H9 (cell line): Measurements from ENCODE around the gene DNAH1. TPM values are rescaled to one million over a fixed set of nuclear protein-coding genes. Genes with fewer than 3 reads are reported as not detected.

Source experiments
- DNase-seq: peaks from one replicate; pipeline ENCODE4 v3.0.0-alpha.2; 2017
- H2AFZ ChIP-seq: one replicate; pipeline ENCODE4 v1.6.1; 2013; ENCODE audit warnings: mild to moderate bottlenecking, low read length, control low read depth, moderate library complexity
- H2AK5ac ChIP-seq: 2 replicates; pipeline ENCODE4 v1.6.1; 2013; ENCODE audit warnings: low read length, control low read depth, mixed read lengths; ENCODE audit not compliant: insufficient read length
- H2BK120ac ChIP-seq: one replicate; pipeline ENCODE4 v1.6.1; 2013; ENCODE audit warnings: low read depth, mild to moderate bottlenecking, low read length, control low read depth, inconsistent platforms; ENCODE audit not compliant: poor library complexity, severe bottlenecking
- H2BK12ac ChIP-seq: 2 replicates; pipeline ENCODE4 v1.6.1; 2013; ENCODE audit warnings: low read length, control low read depth, mixed read lengths, low read depth; ENCODE audit not compliant: insufficient read length
- H2BK15ac ChIP-seq: 2 replicates; pipeline ENCODE4 v1.6.1; 2013; ENCODE audit warnings: low read depth, low read length, control low read depth
- H2BK20ac ChIP-seq: one replicate; pipeline ENCODE4 v1.6.1; 2013; ENCODE audit warnings: low read depth, mild to moderate bottlenecking, low read length, control low read depth, inconsistent platforms; ENCODE audit not compliant: poor library complexity, severe bottlenecking
- H2BK5ac ChIP-seq: 2 replicates; pipeline ENCODE4 v1.6.1; 2013; ENCODE audit warnings: low read length, control low read depth, mixed read lengths; ENCODE audit not compliant: insufficient read length
- H3K14ac ChIP-seq: 2 replicates; pipeline ENCODE4 v1.6.1; 2013; ENCODE audit warnings: low read length, control low read depth; ENCODE audit not compliant: insufficient read depth
- H3K18ac ChIP-seq: 2 replicates; pipeline ENCODE4 v1.6.1; 2013; ENCODE audit warnings: low read depth, mild to moderate bottlenecking, mixed read lengths, low read length, control low read depth; ENCODE audit not compliant: insufficient read length
- H3K23ac ChIP-seq: 2 replicates; pipeline ENCODE4 v1.6.1; 2013; ENCODE audit warnings: low read length, control low read depth, mixed read lengths, low read depth; ENCODE audit not compliant: insufficient read length
- H3K23me2 ChIP-seq: 2 replicates; pipeline ENCODE4 v1.6.1; 2013; ENCODE audit warnings: low read depth, mild to moderate bottlenecking, mixed read lengths, low read length, control low read depth; ENCODE audit not compliant: insufficient read length, poor library complexity, severe bottlenecking
- H3K27ac ChIP-seq: 2 replicates; pipeline ENCODE4 v1.5.1; 2013; ENCODE audit warnings: low read length, control low read depth, mixed read lengths, low read depth; ENCODE audit not compliant: insufficient read length
- H3K27me3 ChIP-seq: 2 replicates; pipeline ENCODE4 v1.6.1; 2013; ENCODE audit warnings: low read length, control low read depth, inconsistent platforms; ENCODE audit not compliant: insufficient read depth
- H3K4ac ChIP-seq: 2 replicates; pipeline ENCODE4 v1.6.1; 2013; ENCODE audit warnings: low read depth, mild to moderate bottlenecking, control low read depth, inconsistent platforms, low read length, moderate library complexity
- H3K4me1 ChIP-seq: 2 replicates; pipeline ENCODE4 v1.6.1; 2013; ENCODE audit warnings: low read length, control low read depth, inconsistent platforms; ENCODE audit not compliant: insufficient read depth
- H3K4me2 ChIP-seq: 2 replicates; pipeline ENCODE4 v1.6.1; 2013; ENCODE audit warnings: low read length, control low read depth, mixed read lengths; ENCODE audit not compliant: insufficient read length, insufficient read depth
- H3K56ac ChIP-seq: 2 replicates; pipeline ENCODE4 v1.6.1; 2013; ENCODE audit warnings: low read depth, mild to moderate bottlenecking, mixed read lengths, low read length, control low read depth; ENCODE audit not compliant: insufficient read length
- H3K79me1 ChIP-seq: 2 replicates; pipeline ENCODE4 v1.6.1; 2013; ENCODE audit warnings: low read depth, mild to moderate bottlenecking, moderate library complexity, low read length, control low read depth, inconsistent platforms; ENCODE audit not compliant: insufficient read depth, poor library complexity, severe bottlenecking
- H3K79me2 ChIP-seq: 2 replicates; pipeline ENCODE4 v1.6.1; 2013; ENCODE audit warnings: low read length, control low read depth, inconsistent platforms; ENCODE audit not compliant: insufficient read depth
- H3K9ac ChIP-seq: 2 replicates; pipeline ENCODE4 v1.6.1; 2013; ENCODE audit warnings: low read length, control low read depth, mixed read lengths; ENCODE audit not compliant: insufficient read length; ENCODE audit errors: extremely low read depth
- H3K9me3 ChIP-seq: one replicate; pipeline ENCODE4 v1.6.1; 2013; ENCODE audit warnings: low read depth, low read length, inconsistent platforms; ENCODE audit not compliant: control insufficient read depth
- H3T11ph ChIP-seq: one replicate; pipeline ENCODE4 v1.6.1; 2013; ENCODE audit warnings: mild to moderate bottlenecking, low read length, control low read depth, inconsistent platforms
- H4K20me1 ChIP-seq: one replicate; pipeline ENCODE4 v1.6.1; 2013; ENCODE audit not compliant: control insufficient read depth, insufficient read length, insufficient read depth
- H4K5ac ChIP-seq: 2 replicates; pipeline ENCODE4 v1.6.1; 2013; ENCODE audit warnings: low read depth, mild to moderate bottlenecking, mixed read lengths, low read length, control low read depth; ENCODE audit not compliant: insufficient read length
- H4K8ac ChIP-seq: replicated peaks from 2 replicates; pipeline ENCODE4 v1.6.1; 2013; ENCODE audit warnings: low read length, control low read depth, mixed read lengths, low read depth; ENCODE audit not compliant: insufficient read length
- H4K91ac ChIP-seq: 2 replicates; pipeline ENCODE4 v1.6.1; 2013; ENCODE audit warnings: low read depth, mild to moderate bottlenecking, moderate library complexity, mixed read lengths, low read length, control low read depth; ENCODE audit not compliant: insufficient read length
- H3K27ac Mint-ChIP-seq, 3 experiments: 2 replicates in 2 of 3; 3 replicates in 1 of 3; pipeline ENCODE4 v1.8.0; 2020 to 2021; ENCODE audit warnings: mixed read lengths in 3 of 3, mild to moderate bottlenecking in 1 of 3, moderate library complexity in 1 of 3
- H3K27me3 Mint-ChIP-seq: 2 replicates; pipeline ENCODE4 v1.8.0; 2021; ENCODE audit warnings: low read depth, mild to moderate bottlenecking, moderate library complexity, mixed read lengths
- H3K36me3 Mint-ChIP-seq, 3 experiments: 2 replicates in 2 of 3; 3 replicates in 1 of 3; pipeline ENCODE4 v1.8.0; 2020 to 2021; ENCODE audit warnings: low read depth in 3 of 3, mixed read lengths in 3 of 3; ENCODE audit not compliant: insufficient read depth in 1 of 3
- H3K4me1 Mint-ChIP-seq, 2 experiments: 2 replicates each; pipeline ENCODE4 v1.8.0; 2020; ENCODE audit warnings: mixed read lengths in 2 of 2
- H3K4me3 Mint-ChIP-seq, 2 experiments: 2 replicates in 1 of 2; 3 replicates in 1 of 2; pipeline ENCODE4 v1.8.0; 2020 to 2021; ENCODE audit warnings: mild to moderate bottlenecking in 2 of 2, mixed read lengths in 2 of 2, moderate library complexity in 1 of 2
- H3K9me3 Mint-ChIP-seq, 2 experiments: 2 replicates in 1 of 2; 3 replicates in 1 of 2; pipeline ENCODE4 v1.8.0; 2020; ENCODE audit warnings: mild to moderate bottlenecking in 2 of 2, mixed read lengths in 2 of 2, moderate library complexity in 1 of 2
- CTCF ChIP-seq: fragments of 200-600 bp; sonication (generic); conservative IDR thresholded peaks from 3 replicates; pipeline ENCODE4 v1.8.0; 2021; ENCODE audit warnings: antibody characterized with exemption, mild to moderate bottlenecking
- WGBS: extraction: QIAGEN DNeasy Blood & Tissue Kit; methylation state at CpG from one replicate; pipeline ENCODE4 v1.1.7; 2013; ENCODE audit warnings: missing lambda C conversion rate, low lambda C conversion rate, mixed read lengths; ENCODE audit not compliant: insufficient read length; ENCODE audit errors: extremely low coverage; 5-methylcytosine and 5-hydroxymethylcytosine counted together
- total RNA-seq: library from RNA; stranded (reverse); gene quantifications from 2 replicates; pipeline ENCODE4 v1.2.1, GENCODE V29; 2021

DNAH1 gene
- total RNA-seq, 1 experiment from 2014 or later: 2.0 TPM

- H3K27ac ChIP-seq: no peak overlapping the region
- no CpG with 5 or more reads among the region's 1 CpG for WGBS
- no peak for DNase-seq
- no peak overlapping the region for H3T11ph ChIP-seq
- H3K23ac ChIP-seq: no peak overlapping the region
- H3K18ac ChIP-seq: no peak overlapping the region
- H3K79me1 ChIP-seq: no peaks in the 10 kb centered on the region
- no peak overlapping the region for H3K4me2 ChIP-seq
- H3K9me3 ChIP-seq: no peaks in the 10 kb centered on the region
- no peak overlapping the region; a peak in 1 of 5 replicates for H3K4me3 Mint-ChIP-seq
- no peaks in the 10 kb centered on the region for H4K20me1 ChIP-seq
- no peaks in the 10 kb centered on the region for H3K23me2 ChIP-seq
- H2BK20ac ChIP-seq: no peak overlapping the region
- no peak overlapping the region for H4K8ac ChIP-seq
- H2AFZ ChIP-seq: no peak overlapping the region
- H3K14ac ChIP-seq: no peak overlapping the region
- H3K9me3 Mint-ChIP-seq: no peaks in the 10 kb centered on the region
- no peak overlapping the region for H2BK120ac ChIP-seq
- no peak overlapping the region for H3K4ac ChIP-seq
- H3K27me3 ChIP-seq: no peaks in the 10 kb centered on the region; the same call in 1 of the 2 replicates
- peaks cover 0 to 5% of the 10 kb centered on the region in 2 experiments; a peak in 1 of 4 replicates for H3K4me1 Mint-ChIP-seq
- H3K4me1 ChIP-seq: no peaks in the 10 kb centered on the region
- H4K5ac ChIP-seq: no peak overlapping the region
- no peak overlapping the region for H2AK5ac ChIP-seq
- no peaks in the 10 kb centered on the region; a peak in 1 of 7 replicates for H3K36me3 Mint-ChIP-seq
- H2BK12ac ChIP-seq: no peak overlapping the region
- H3K79me2 ChIP-seq: no peaks in the 10 kb centered on the region
- peaks cover 34% of the 10 kb centered on the region for H3K27me3 Mint-ChIP-seq
- H3K27ac Mint-ChIP-seq: peak overlapping the region in 1 of 3 experiments; percentile 48; a peak in 2 of 7 replicates
- H2BK15ac ChIP-seq: no peak overlapping the region
- no peak overlapping the region for H4K91ac ChIP-seq
- H3K56ac ChIP-seq: no peak overlapping the region
- no peak for TF ChIP-seq CTCF
- H3K9ac ChIP-seq: no peak overlapping the region
- H2BK5ac ChIP-seq: no peak overlapping the region
These were observed 7.8 kb upstream of the DNAH1 start for GRCh38 chr3:52308308-52308707.
